Right cardiac atrium (tissue), 5 donors: ENCODE measurements around the gene MAGI2. TPM values are rescaled to one million over a fixed set of nuclear protein-coding genes. Genes with fewer than 3 reads are reported as not detected.

Experiments
- ATAC-seq, 2 donors: fragments of 200-7000 bp; cut with Tn5 transposase; one replicate each; pipeline versions ENCODE4 v1.8.0 to v1.9.1; 2020; ENCODE audit warnings: moderate library complexity in 2 of 2, mild to moderate bottlenecking in 1 of 2
- DNase-seq, 3 donors: peaks; one replicate each; pipeline ENCODE4 v3.0.0-alpha.2; 2020
- H3K27ac ChIP-seq: one replicate; pipeline ENCODE4 v1.5.1; 2013; ENCODE audit warnings: mild to moderate bottlenecking, low read length, control low read depth, moderate library complexity
- H3K27me3 ChIP-seq: one replicate; pipeline ENCODE4 v1.6.1; 2013; ENCODE audit not compliant: control insufficient read depth, insufficient read depth
- H3K4me1 ChIP-seq: one replicate; pipeline ENCODE4 v1.6.1; 2013; ENCODE audit warnings: low read length; ENCODE audit not compliant: control insufficient read depth, insufficient read depth
- H3K4me3 ChIP-seq: one replicate; pipeline ENCODE4 v1.5.1; 2013; ENCODE audit warnings: low read length, control low read depth
- H3K9me3 ChIP-seq: one replicate; pipeline ENCODE4 v1.6.1; 2013; ENCODE audit warnings: low read length; ENCODE audit not compliant: control insufficient read depth
- WGBS: extraction: QIAGEN DNeasy Blood & Tissue Kit; methylation state at CpG from one replicate; pipeline ENCODE4 v1.1.7; 2013; 5-methylcytosine and 5-hydroxymethylcytosine counted together
- intact Hi-C, 4 donors: fragments of 100-400 bp; cut with DNase I; formaldehyde crosslinking; loops; one replicate each; pipeline versions ENCODE4 v1.11.0 to v1.14.0; 2022 to 2023
- polyA plus RNA-seq: library from polyadenylated mRNA; stranded (reverse); fragments of 200-250 nt; gene quantifications from one replicate; pipeline ENCODE4 v1.2.3, GENCODE V29; 2013
- total RNA-seq, 4 donors: library from RNA; stranded (reverse); fragmentation: NEBNext Ultra II Directional; extraction: Animal tissue kit (Norgen Biotek cat#: 25700); gene quantifications; one replicate each; pipeline ENCODE4 v1.2.1, GENCODE V29; 2021
- donor health status: healthy with polysubstance abuse.
- donor health status: DM: no; HTN: yes; CAD: no.
- donor health status: DM: no; HTN: no; CAD: no.
- donor health status: DM: no; HTN: yes; CAD: no; lungs with severe emphysema.
- donor health status: DM: yes; HTN: yes; CAD: no.

Gene MAGI2
- total and polyA plus RNA-seq, 5 donors, result 3.2 to 9.9 (median 7.9) TPM

DNA sequence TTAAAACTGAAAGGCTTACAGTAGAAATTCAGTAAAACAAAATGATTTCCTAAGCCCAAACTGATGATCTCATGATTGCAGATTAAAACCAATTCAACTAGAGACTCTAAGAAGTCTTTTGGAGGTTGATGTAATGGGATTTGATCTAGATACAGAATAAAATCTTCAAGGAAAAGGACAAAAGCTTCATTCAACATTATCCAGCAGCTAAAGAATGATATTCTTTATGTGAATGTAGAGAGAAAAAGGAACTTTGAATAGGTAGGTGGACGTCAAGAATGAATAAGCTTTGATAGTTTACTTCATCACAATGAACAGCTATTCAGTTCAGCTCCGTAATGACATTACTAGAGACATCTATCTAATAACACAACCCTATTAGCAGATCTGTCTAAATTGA lies 910.5 kb downstream of the MAGI2 start:
- no peak overlapping the region for H3K4me3 ChIP-seq
- DNase-seq (no peak), ATAC-seq (no peak)
- 79% methylated on average over 2 of the region's 2 CpGs for WGBS
- H3K4me1 ChIP-seq, result no peaks in the 10 kb centered on the region
- intact Hi-C loops, result no loop called here
- H3K27me3 ChIP-seq, result no peaks in the 10 kb centered on the region
- H3K9me3 ChIP-seq, result no peaks in the 10 kb centered on the region
- H3K27ac ChIP-seq, result no peak overlapping the region

DNA sequence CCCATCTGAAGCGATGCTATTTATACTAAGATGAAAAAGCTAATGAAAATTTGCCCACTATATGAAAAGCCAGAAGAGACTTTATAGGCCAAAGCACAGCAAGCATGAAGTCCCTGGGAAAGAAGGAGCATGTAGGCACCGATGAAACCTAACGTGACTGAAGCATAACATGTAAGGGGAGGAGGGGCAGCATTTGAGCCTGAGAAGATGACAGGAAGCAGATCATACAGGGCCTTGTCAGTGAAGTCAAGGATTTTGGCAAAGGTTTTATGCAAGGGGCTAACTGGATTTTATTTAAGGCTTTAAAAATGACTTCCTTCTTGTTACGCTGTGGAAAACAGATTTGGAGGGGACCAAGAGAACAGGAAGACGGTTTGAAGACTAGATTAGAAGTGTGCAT lies 910.9 kb downstream of the MAGI2 start:
- Histone ChIP-seq H3K9me3 (no peaks in the 10 kb centered on the region), H3K27me3 (no peaks in the 10 kb centered on the region), H3K4me3 (no peak overlapping the region), H3K27ac (no peak overlapping the region), H3K4me1 (no peaks in the 10 kb centered on the region)
- no peak for DNase-seq
- ATAC-seq, result no peak
- WGBS, result 57% methylated on average over 5 of the region's 5 CpGs
- intact Hi-C loops, result no loop called here

DNA sequence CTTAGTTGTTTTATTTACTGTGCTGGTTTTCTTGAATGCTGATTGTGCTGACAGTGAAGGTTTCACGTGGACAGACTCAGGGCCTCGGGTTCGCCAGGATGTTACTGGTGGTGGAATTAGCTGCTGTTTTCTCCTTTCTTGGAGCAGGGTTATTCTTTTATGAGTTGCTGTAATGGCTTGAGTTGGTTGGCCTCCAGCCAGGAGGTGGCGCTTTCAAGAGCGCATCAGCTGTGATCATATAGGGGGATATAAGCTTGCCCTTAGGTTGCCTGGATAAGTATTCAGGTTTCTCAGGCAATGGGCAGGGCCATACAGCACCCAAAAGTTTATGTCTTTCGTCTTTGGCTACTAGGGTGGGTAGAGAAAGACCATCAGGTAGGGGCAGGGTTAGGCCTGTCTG lies 913.6 kb downstream of the MAGI2 start:
- Histone ChIP-seq H3K9me3 (no peaks in the 10 kb centered on the region), H3K27me3 (no peaks in the 10 kb centered on the region), H3K4me3 (no peak overlapping the region), H3K27ac (no peak overlapping the region), H3K4me1 (no peaks in the 10 kb centered on the region)
- no peak for ATAC-seq
- 91% methylated on average over 6 of the region's 6 CpGs for WGBS
- intact Hi-C loops, result no loop called here
- DNase-seq, result peak in 1 of 3 donors; percentile 30

DNA sequence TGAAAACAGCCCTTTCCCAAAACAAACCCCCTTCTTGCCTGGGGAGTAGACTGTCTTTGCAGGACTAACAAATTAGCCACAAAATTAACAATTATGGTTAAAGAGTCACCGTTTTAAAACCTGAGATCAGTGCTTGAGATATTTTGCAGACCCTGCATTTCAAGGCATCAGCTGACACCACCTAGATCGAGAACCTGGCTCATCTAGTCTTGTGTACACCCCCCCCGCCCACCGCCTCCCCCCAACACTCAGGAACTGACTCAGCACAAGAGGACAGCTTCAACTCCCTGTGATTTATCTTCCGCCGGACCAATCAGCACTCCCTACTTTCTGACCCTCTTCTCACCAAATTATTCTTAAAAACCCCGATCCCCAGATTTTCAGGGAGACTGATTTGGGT lies 917.8 kb downstream of the MAGI2 start:
- intact Hi-C loops, result no loop called here
- no peaks in the 10 kb centered on the region for H3K27me3 ChIP-seq
- no peak overlapping the region for H3K27ac ChIP-seq
- no peaks in the 10 kb centered on the region for H3K9me3 ChIP-seq
- ATAC-seq (no peak), DNase-seq (no peak)
- 74% methylated on average over 7 of the region's 7 CpGs for whole genome bisulfite sequencing
- H3K4me3 ChIP-seq, result no peak overlapping the region
- H3K4me1 ChIP-seq, result no peaks in the 10 kb centered on the region

DNA sequence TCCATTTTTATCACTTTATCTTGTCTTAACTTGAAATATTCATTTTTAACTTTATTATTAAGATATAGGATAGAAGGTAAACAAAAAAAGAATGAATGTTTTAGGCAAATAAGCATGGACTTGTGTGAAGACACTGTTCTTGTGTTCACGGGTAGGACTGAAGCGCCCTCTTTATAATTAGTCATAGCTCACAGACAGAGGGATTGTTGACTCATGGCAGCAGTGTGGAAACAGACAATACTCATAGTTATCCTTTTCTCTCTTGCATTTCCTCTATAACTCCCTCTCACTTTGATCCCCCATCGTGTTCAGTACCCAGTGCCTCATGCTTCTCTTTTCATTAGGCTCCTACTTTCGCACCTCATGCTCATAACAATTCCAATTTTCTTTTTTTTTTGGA lies 923.1 kb downstream of the MAGI2 start:
- 78% methylated on average over 4 of the region's 4 CpGs for WGBS
- Histone ChIP-seq H3K27ac (no peak overlapping the region), H3K9me3 (no peaks in the 10 kb centered on the region), H3K27me3 (no peaks in the 10 kb centered on the region), H3K4me1 (no peaks in the 10 kb centered on the region), H3K4me3 (no peak overlapping the region)
- intact Hi-C loops, result no loop called here
- ATAC-seq (no peak), DNase-seq (no peak)

DNA sequence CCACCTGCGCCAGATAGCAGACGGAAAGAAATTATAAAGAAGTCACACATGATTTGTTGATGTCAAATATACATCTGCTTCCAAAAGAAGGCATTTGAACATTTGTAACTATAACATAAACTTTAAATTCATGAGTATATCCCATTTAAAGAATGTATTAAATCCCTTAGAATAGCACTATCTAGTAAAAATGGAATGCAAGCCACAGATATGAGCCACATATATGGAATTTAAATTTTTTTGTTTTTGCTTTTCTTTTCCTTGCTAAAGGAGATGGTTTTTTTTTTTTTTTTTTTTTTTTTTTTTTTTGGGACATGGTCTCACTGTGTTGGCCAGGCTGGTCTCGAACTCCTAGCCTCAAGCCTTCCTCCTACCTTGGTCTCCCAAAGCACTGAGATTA lies 924.1 kb downstream of the MAGI2 start:
- intact Hi-C loops, result no loop called here
- H3K4me1 ChIP-seq, result no peaks in the 10 kb centered on the region
- DNase-seq (no peak), ATAC-seq (no peak)
- WGBS, result 81% methylated on average over 3 of the region's 3 CpGs
- no peaks in the 10 kb centered on the region for H3K9me3 ChIP-seq
- H3K27ac ChIP-seq, result no peak overlapping the region
- H3K4me3 ChIP-seq, result no peak overlapping the region
- H3K27me3 ChIP-seq, result no peaks in the 10 kb centered on the region

DNA sequence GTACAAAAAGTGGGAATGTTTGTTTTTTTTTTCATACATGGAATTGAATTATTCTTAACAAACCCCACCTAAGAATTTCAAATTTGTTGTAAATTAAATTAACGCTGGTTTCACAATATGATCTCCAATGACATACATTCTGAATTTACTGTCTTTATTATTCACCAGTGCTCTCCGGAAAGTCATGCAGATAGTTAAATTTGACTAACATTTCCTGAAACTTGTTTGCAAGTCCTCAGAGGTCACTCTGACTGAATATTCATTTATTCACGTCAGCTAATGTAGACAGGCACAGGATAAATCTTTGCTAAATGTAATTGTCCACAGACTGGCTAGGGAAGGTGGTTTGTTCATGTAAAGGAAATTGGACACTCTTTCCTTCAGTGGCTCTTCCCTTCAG lies 924.5 kb downstream of the MAGI2 start:
- WGBS, result 67% methylated on average over 3 of the region's 3 CpGs
- intact Hi-C loops, result no loop called here
- Histone ChIP-seq H3K4me1 (no peaks in the 10 kb centered on the region), H3K27me3 (no peaks in the 10 kb centered on the region), H3K4me3 (no peak overlapping the region), H3K27ac (no peak overlapping the region), H3K9me3 (no peaks in the 10 kb centered on the region)
- DNase-seq, result no peak
- ATAC-seq, result no peak

DNA sequence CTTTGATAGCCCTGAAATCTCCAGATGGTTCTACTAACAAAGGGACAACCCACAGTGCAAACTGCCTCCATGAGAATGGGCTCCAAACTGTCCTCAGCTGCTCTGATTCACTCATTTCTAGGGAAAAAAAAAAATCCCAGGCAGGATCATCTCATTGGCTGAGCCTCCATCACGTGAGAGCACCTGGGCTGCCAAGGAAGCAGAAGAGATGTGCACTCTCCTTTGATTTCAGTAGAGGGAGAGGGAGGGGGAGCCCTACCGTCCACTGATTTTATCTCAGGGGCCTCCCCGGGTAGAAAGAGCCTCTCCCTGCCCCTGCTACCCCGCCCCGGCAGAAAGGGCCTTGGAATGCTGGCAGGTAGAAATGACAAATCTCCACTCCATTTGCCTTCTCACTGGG lies 929.5 kb downstream of the MAGI2 start:
- Histone ChIP-seq H3K9me3 (no peaks in the 10 kb centered on the region), H3K4me1 (no peaks in the 10 kb centered on the region), H3K4me3 (no peak overlapping the region), H3K27ac (no peak overlapping the region), H3K27me3 (no peaks in the 10 kb centered on the region)
- intact Hi-C loops, result no loop called here
- WGBS, result 64% methylated on average over 5 of the region's 5 CpGs
- DNase-seq (no peak), ATAC-seq (no peak)

DNA sequence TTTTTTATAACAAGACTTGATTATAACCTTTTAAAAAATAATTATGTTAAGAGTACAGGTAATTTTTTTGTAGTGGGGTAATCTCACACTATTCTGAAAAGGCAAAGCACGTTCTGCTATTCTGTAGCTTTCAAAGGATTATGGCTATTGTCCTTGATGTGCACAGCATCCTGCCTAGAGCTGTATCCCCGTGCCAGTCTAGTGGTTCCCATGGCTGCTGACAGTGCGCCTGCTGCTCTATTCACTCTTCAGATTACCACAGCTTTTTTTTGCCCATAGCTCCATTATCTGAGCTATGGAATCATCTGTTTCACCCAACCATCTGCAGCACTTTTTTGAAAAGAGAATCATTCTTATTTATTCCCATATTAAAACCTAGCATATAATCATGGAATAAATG lies 931.5 kb downstream of the MAGI2 start:
- Histone ChIP-seq H3K4me3 (no peak overlapping the region), H3K27me3 (no peaks in the 10 kb centered on the region), H3K27ac (no peak overlapping the region), H3K4me1 (no peaks in the 10 kb centered on the region), H3K9me3 (no peaks in the 10 kb centered on the region)
- no peak for DNase-seq
- WGBS, result 83% methylated on average over 3 of the region's 3 CpGs
- intact Hi-C loops, result no loop called here
- no peak for ATAC-seq

DNA sequence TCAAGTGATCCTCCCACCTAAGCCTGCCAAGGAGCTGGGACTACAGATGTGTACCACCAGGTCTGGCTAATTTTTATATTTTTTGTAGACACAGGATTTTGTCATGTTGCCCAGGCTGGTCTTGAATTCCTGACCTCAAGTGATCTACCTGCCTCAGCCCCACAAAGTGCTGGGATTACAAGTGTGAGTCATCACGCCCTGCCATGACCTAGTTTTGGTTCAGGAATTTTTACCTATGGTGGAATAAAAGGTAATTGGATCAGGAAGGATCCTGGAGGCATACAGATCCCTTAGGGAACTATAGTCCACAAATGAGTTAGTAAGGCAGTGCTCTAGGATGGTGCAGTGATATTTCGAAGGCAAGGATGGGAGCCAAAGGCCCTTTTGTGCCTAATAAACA lies 937.0 kb downstream of the MAGI2 start:
- Histone ChIP-seq H3K4me3 (no peak overlapping the region), H3K27ac (no peak overlapping the region), H3K4me1 (no peaks in the 10 kb centered on the region), H3K27me3 (no peaks in the 10 kb centered on the region), H3K9me3 (no peaks in the 10 kb centered on the region)
- no peak for ATAC-seq
- DNase-seq, result no peak
- WGBS, result 85% methylated on average over 2 of the region's 2 CpGs
- intact Hi-C loops, result no loop called here

DNA sequence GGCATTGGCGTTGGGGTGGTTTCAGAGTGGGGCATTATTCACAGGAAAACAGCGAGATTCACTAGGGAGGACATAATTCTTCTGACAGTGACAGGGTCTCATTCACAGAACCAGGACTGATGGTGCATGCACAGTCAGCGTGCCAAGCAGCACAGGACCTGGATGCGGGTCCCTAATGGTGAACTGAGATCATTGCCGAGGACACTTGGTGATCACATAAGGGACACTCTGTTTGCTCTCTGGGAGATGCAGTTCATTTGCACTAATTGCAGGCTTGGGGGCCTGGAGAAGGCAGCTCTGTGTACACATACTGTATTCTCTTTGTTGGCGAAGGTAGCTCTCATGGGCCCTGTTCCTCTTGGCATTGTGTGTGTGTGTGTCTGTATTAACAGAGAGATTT lies 938.8 kb downstream of the MAGI2 start:
- H3K4me1 ChIP-seq, result no peaks in the 10 kb centered on the region
- no peak overlapping the region for H3K4me3 ChIP-seq
- intact Hi-C loops, result no loop called here
- DNase-seq (no peak), ATAC-seq (no peak)
- H3K27ac ChIP-seq, result no peak overlapping the region
- H3K9me3 ChIP-seq, result no peaks in the 10 kb centered on the region
- H3K27me3 ChIP-seq, result no peaks in the 10 kb centered on the region
- WGBS, result 89% methylated on average over 6 of the region's 6 CpGs

DNA sequence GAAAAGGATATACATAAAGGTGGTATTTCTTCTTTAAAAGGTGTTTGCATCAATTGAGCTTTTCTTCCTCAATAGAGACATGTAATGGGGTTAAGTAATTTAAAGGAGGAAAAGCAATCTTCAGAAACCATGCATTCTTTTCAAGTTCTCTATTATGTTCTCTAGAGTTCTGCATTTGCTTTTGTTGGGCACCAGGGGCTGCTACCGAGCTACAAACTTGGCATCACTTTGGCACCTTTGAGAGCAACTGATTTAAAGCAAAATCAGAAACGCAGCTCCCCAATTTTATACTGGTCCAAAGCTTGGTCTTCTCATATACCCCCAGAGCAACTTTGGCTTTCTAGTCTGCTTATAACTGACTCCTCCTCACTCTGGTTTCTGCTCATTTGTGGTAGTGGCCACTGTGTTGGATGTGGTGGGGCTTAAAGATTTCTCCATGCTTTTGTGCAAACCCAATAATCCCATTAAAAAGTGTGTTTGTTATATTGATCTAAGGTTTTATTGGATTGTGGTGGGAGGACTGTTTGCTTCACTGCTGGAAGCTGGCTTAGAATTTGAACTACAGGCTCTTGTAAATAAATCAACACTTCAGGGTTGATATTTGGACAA lies 942.8 kb downstream of the MAGI2 start:
- WGBS, result 8% methylated on average over 2 of the region's 2 CpGs
- Histone ChIP-seq H3K9me3 (no peaks in the 10 kb centered on the region), H3K4me3 (no peak overlapping the region), H3K27me3 (no peaks in the 10 kb centered on the region), H3K27ac (no peak overlapping the region), H3K4me1 (no peaks in the 10 kb centered on the region)
- DNase-seq (peak in 2 of 3 donors; percentile 25 to 35), ATAC-seq (no peak)
- intact Hi-C loops, result no loop called here
